ENCODE data around the gene EPHX1. TPM values are rescaled to one million over a fixed set of nuclear protein-coding genes. Genes with fewer than 3 reads are reported as not detected.

EPHX1 gene
- total RNA-seq, 1 donor from 2014 or later = 82.8 TPM

GRCh38 chr1:225762002-225762441 is 47.9 kb upstream of the EPHX1 start:
- Mint-ChIP-seq H3K4me3 (ENCODE audit: unreplicated experiment) (peak overlapping the region; percentile 58), H3K27ac (ENCODE audit: unreplicated experiment) (peak overlapping the region; percentile 100), H3K36me3 (ENCODE audit: low read depth, unreplicated experiment) (no peaks in the 10 kb centered on the region), H3K27me3 (ENCODE audit: low read depth, unreplicated experiment) (no peaks in the 10 kb centered on the region), H3K4me1 (ENCODE audit: low read depth, unreplicated experiment) (peaks cover 63% of the 10 kb centered on the region), H3K9me3 (ENCODE audit: unreplicated experiment) (no peaks in the 10 kb centered on the region)
- no peak for FAIRE-seq
- peak; percentile 86 for DNase-seq (ENCODE audit: low read depth)
- H3K79me2 ChIP-seq (ENCODE audit: insufficient read depth, low read length) = no peaks in the 10 kb centered on the region
- no peak overlapping the region for H3K4me3 ChIP-seq (ENCODE audit: insufficient read depth, low read depth, low read length)
- peak overlapping the region; percentile 98 for H3K27ac ChIP-seq (ENCODE audit: low read depth, low read length)
- no peaks in the 10 kb centered on the region for H4K20me1 ChIP-seq (ENCODE audit: insufficient read depth, low read length)
- peak overlapping the region; percentile 6 for H2AFZ ChIP-seq (ENCODE audit: low read depth, low read length)
- peak overlapping the region; percentile 69 for H3K4me2 ChIP-seq (ENCODE audit: low read length)
- peak overlapping the region; percentile 83 for H3K9ac ChIP-seq (ENCODE audit: low read length)
- TF ChIP-seq EZH2 (IDR thresholded peaks at IDR 0.05; ENCODE audit: insufficient read depth, low read length) = no peak
- TF ChIP-seq, protein P1, sequence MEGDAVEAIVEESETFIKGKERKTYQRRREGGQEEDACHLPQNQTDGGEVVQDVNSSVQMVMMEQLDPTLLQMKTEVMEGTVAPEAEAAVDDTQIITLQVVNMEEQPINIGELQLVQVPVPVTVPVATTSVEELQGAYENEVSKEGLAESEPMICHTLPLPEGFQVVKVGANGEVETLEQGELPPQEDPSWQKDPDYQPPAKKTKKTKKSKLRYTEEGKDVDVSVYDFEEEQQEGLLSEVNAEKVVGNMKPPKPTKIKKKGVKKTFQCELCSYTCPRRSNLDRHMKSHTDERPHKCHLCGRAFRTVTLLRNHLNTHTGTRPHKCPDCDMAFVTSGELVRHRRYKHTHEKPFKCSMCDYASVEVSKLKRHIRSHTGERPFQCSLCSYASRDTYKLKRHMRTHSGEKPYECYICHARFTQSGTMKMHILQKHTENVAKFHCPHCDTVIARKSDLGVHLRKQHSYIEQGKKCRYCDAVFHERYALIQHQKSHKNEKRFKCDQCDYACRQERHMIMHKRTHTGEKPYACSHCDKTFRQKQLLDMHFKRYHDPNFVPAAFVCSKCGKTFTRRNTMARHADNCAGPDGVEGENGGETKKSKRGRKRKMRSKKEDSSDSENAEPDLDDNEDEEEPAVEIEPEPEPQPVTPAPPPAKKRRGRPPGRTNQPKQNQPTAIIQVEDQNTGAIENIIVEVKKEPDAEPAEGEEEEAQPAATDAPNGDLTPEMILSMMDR (IDR thresholded peaks at IDR 0.05; ENCODE audit: insufficient read depth, low read depth, low read length) = no peak
- no peaks in the 10 kb centered on the region for H3K27me3 ChIP-seq (ENCODE audit: insufficient read depth, low read length)
- no peaks in the 10 kb centered on the region for H3K36me3 ChIP-seq (ENCODE audit: insufficient read depth, low read length)
- H3K9me3 ChIP-seq (ENCODE audit: insufficient read depth, low read depth, low read length) = no peaks in the 10 kb centered on the region
- peaks cover 43% of the 10 kb centered on the region for H3K4me1 ChIP-seq (ENCODE audit: insufficient read depth, low read length)

DNA sequence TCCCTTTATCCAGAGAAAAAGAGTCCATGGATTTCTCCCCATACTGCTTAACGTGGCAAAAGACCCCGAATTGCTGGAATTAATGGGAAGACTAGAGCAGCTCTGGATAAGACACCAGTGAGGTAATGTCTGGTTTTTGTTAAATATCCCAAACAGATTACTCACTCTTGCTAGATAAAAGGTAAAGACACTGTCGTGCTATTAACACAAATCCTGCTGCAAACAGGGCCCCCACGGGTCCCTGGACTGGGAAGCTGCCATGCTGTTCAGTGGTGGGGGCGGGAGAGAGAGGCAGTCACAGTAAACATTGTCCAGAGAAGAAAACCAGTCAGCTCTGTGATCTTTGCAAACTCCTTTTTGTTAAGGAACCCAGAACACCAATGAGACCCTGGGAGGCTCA is 47.5 kb upstream of the EPHX1 start:
- Histone ChIP-seq H3K4me3 (ENCODE audit: insufficient read depth, low read depth, low read length) (no peak overlapping the region), H3K27me3 (ENCODE audit: insufficient read depth, low read length) (no peaks in the 10 kb centered on the region), H3K4me1 (ENCODE audit: insufficient read depth, low read length) (peaks cover 47% of the 10 kb centered on the region), H3K36me3 (ENCODE audit: insufficient read depth, low read length) (no peaks in the 10 kb centered on the region), H3K9ac (ENCODE audit: low read length) (peak overlapping the region; percentile 83), H3K4me2 (ENCODE audit: low read length) (peak overlapping the region; percentile 69), H3K79me2 (ENCODE audit: insufficient read depth, low read length) (no peaks in the 10 kb centered on the region), H3K9me3 (ENCODE audit: insufficient read depth, low read depth, low read length) (no peaks in the 10 kb centered on the region), H3K27ac (ENCODE audit: low read depth, low read length) (peak overlapping the region; percentile 98), H2AFZ (ENCODE audit: low read depth, low read length) (peak overlapping the region; percentile 24), H4K20me1 (ENCODE audit: insufficient read depth, low read length) (no peaks in the 10 kb centered on the region)
- no peaks in the 10 kb centered on the region for H3K27me3 Mint-ChIP-seq (ENCODE audit: low read depth, unreplicated experiment)
- peak overlapping the region; percentile 100 for H3K27ac Mint-ChIP-seq (ENCODE audit: unreplicated experiment)
- no peak for TF ChIP-seq EZH2 (IDR thresholded peaks at IDR 0.05; ENCODE audit: insufficient read depth, low read length)
- TF ChIP-seq, protein P1 (IDR thresholded peaks at IDR 0.05; ENCODE audit: insufficient read depth, low read depth, low read length) = no peak
- H3K36me3 Mint-ChIP-seq (ENCODE audit: low read depth, unreplicated experiment) = no peaks in the 10 kb centered on the region
- H3K9me3 Mint-ChIP-seq (ENCODE audit: unreplicated experiment) = no peaks in the 10 kb centered on the region
- peaks cover 64% of the 10 kb centered on the region for H3K4me1 Mint-ChIP-seq (ENCODE audit: low read depth, unreplicated experiment)
- FAIRE-seq (peak; percentile 37), DNase-seq (ENCODE audit: low read depth) (peak; percentile 92)
- peak overlapping the region; percentile 58 for H3K4me3 Mint-ChIP-seq (ENCODE audit: unreplicated experiment)

- Mint-ChIP-seq H3K36me3 (ENCODE audit: low read depth, unreplicated experiment) (no peaks in the 10 kb centered on the region), H3K27ac (ENCODE audit: unreplicated experiment) (peak overlapping the region; percentile 100), H3K4me3 (ENCODE audit: unreplicated experiment) (peak overlapping the region; percentile 5), H3K27me3 (ENCODE audit: low read depth, unreplicated experiment) (no peaks in the 10 kb centered on the region), H3K4me1 (ENCODE audit: low read depth, unreplicated experiment) (peaks cover 69% of the 10 kb centered on the region), H3K9me3 (ENCODE audit: unreplicated experiment) (no peaks in the 10 kb centered on the region)
- peak; percentile 93 for DNase-seq (ENCODE audit: low read depth)
- peaks cover 58% of the 10 kb centered on the region for H3K4me1 ChIP-seq (ENCODE audit: insufficient read depth, low read length)
- no peak for TF ChIP-seq EZH2 (IDR thresholded peaks at IDR 0.05; ENCODE audit: insufficient read depth, low read length)
- TF ChIP-seq, protein P1 (IDR thresholded peaks at IDR 0.05; ENCODE audit: insufficient read depth, low read depth, low read length) = no peak
- H3K27ac ChIP-seq (ENCODE audit: low read depth, low read length) = peak overlapping the region; percentile 98
- peak overlapping the region; percentile 37 for H3K4me2 ChIP-seq (ENCODE audit: low read length)
- no peak for FAIRE-seq
- H4K20me1 ChIP-seq (ENCODE audit: insufficient read depth, low read length) = no peaks in the 10 kb centered on the region
- H3K9ac ChIP-seq (ENCODE audit: low read length) = peak overlapping the region; percentile 83
- no peaks in the 10 kb centered on the region for H3K9me3 ChIP-seq (ENCODE audit: insufficient read depth, low read depth, low read length)
- H3K4me3 ChIP-seq (ENCODE audit: insufficient read depth, low read depth, low read length) = no peak overlapping the region
- no peak overlapping the region for H2AFZ ChIP-seq (ENCODE audit: low read depth, low read length)
- no peaks in the 10 kb centered on the region for H3K79me2 ChIP-seq (ENCODE audit: insufficient read depth, low read length)
- H3K36me3 ChIP-seq (ENCODE audit: insufficient read depth, low read length) = no peaks in the 10 kb centered on the region
- no peaks in the 10 kb centered on the region for H3K27me3 ChIP-seq (ENCODE audit: insufficient read depth, low read length)
These were observed 46.0 kb upstream of the EPHX1 start for GRCh38 chr1:225763716-225764548.
